ENCODE measurements around the gene LRP1B.

LRP1B gene

GRCh38 chr2:141381946-141382345, 748.9 kb downstream of the LRP1B start:
- DNase-seq: no peak

GRCh38 chr2:141380008-141380979, 750.5 kb downstream of the LRP1B start:
- no peak for DNase-seq

GRCh38 chr2:141364821-141365220, 766.0 kb downstream of the LRP1B start:
- no peak for DNase-seq

GRCh38 chr2:141362311-141362710, 768.5 kb downstream of the LRP1B start:
- DNase-seq: no peak

GRCh38 chr2:141348481-141348880, 782.3 kb downstream of the LRP1B start:
- DNase-seq: no peak

- DNase-seq: no peak
Observed at GRCh38 chr2:141341444-141341843, 789.4 kb downstream of the LRP1B start.

GRCh38 chr2:141331127-141331526, 799.7 kb downstream of the LRP1B start:
- DNase-seq: no peak

GRCh38 chr2:141329964-141330363, 800.9 kb downstream of the LRP1B start:
- no peak for DNase-seq

- DNase-seq: no peak
Observed at GRCh38 chr2:141323571-141323970, 807.2 kb downstream of the LRP1B start.

- DNase-seq: no peak
Observed at GRCh38 chr2:141317986-141318385, 812.8 kb downstream of the LRP1B start.

GRCh38 chr2:141316606-141317005, 814.2 kb downstream of the LRP1B start:
- no peak for DNase-seq

GRCh38 chr2:141316103-141316502, 814.7 kb downstream of the LRP1B start:
- DNase-seq: no peak

GRCh38 chr2:141313972-141314371, 816.8 kb downstream of the LRP1B start:
- no peak for DNase-seq

GRCh38 chr2:141311430-141311829, 819.4 kb downstream of the LRP1B start:
- DNase-seq: no peak

GRCh38 chr2:141306368-141306767, 824.4 kb downstream of the LRP1B start:
- no peak for DNase-seq

- no peak for DNase-seq
Observed at GRCh38 chr2:141301551-141301950, 829.3 kb downstream of the LRP1B start.

- no peak for DNase-seq
Observed at GRCh38 chr2:141280037-141280436, 850.8 kb downstream of the LRP1B start.

GRCh38 chr2:141271346-141271745, 859.5 kb downstream of the LRP1B start:
- DNase-seq: no peak

- no peak for DNase-seq
Observed at GRCh38 chr2:141264848-141265247, 866.0 kb downstream of the LRP1B start.

- no peak for DNase-seq
Observed at GRCh38 chr2:141260911-141261310, 869.9 kb downstream of the LRP1B start.

- no peak for DNase-seq
Observed at GRCh38 chr2:141259683-141260082, 871.1 kb downstream of the LRP1B start.

- no peak for DNase-seq
Observed at GRCh38 chr2:141242008-141242407, 888.8 kb downstream of the LRP1B start.

- DNase-seq: no peak
Observed at GRCh38 chr2:141226560-141226959, 904.3 kb downstream of the LRP1B start.

- DNase-seq: no peak
Observed at GRCh38 chr2:141207036-141207385, 923.8 kb downstream of the LRP1B start.

- no peak for DNase-seq
Observed at GRCh38 chr2:141201016-141201565, 929.7 kb downstream of the LRP1B start.
